Transverse colon (tissue), 4 donors: Measurements from ENCODE around the gene CDPF1. TPM values are rescaled to one million over a fixed set of nuclear protein-coding genes. Genes with fewer than 3 reads are reported as not detected.
"Not testable (repeated sequence)": the region's sequence is repeated elsewhere in the genome, so short reads cannot be mapped to it uniquely, and the experiment has no call there.

Source experiments
- DNase-seq: peaks from one replicate; pipeline ENCODE4 v3.0.0-alpha.2; 2019
- H3K27ac ChIP-seq, 4 donors: fragments of 200-600 bp; sonication (generic); 2 replicates each; pipeline ENCODE4 v1.5.1; 2016 to 2018; ENCODE audit warnings: inconsistent platforms in 4 of 4
- H3K27me3 ChIP-seq: fragments of 200-600 bp; sonication (generic); 2 replicates; pipeline ENCODE4 v1.5.1; 2017; ENCODE audit warnings: inconsistent platforms
- H3K36me3 ChIP-seq, 4 donors: fragments of 200-600 bp; sonication (generic); 2 replicates each; pipeline ENCODE4 v1.5.1; 2017 to 2019; ENCODE audit warnings: inconsistent platforms in 4 of 4
- H3K4me1 ChIP-seq, 4 donors: fragments of 200-600 bp; sonication (generic); 2 replicates each; pipeline ENCODE4 v1.5.1; 2017 to 2020; ENCODE audit warnings: inconsistent platforms in 4 of 4
- H3K4me3 ChIP-seq, 4 donors: fragments of 200-600 bp; sonication (generic); 1 replicate in 1 of 4; 2 replicates in 3 of 4; pipeline versions ENCODE4 v1.5.1 to v1.6.1; 2017 to 2019; ENCODE audit warnings: inconsistent platforms in 4 of 4
- H3K9me3 ChIP-seq, 2 donors: fragments of 200-600 bp; sonication (generic); 2 replicates each; pipeline ENCODE4 v1.5.1; 2017 to 2019; ENCODE audit warnings: inconsistent platforms in 2 of 2
- CTCF ChIP-seq, 5 experiments: fragments of 200-600 bp in 3 of 5; fragments of 450-650 bp in 2 of 5; sonication (generic) in 3 of 5; IDR thresholded peaks; 1 replicate in 2 of 5; 2 replicates in 3 of 5; pipeline ENCODE4 v1.5.1; 2016 to 2017; ENCODE audit warnings: antibody characterized with exemption in 5 of 5, inconsistent platforms in 3 of 5, mild to moderate bottlenecking in 2 of 5, moderate library complexity in 1 of 5
- EP300 ChIP-seq: sonication (generic); formaldehyde crosslinking; IDR thresholded peaks from one replicate; pipeline ENCODE4 v1.6.1; 2017; ENCODE audit warnings: antibody characterized with exemption, low read depth
- POLR2A ChIP-seq: fragments of 450-650 bp; IDR thresholded peaks from one replicate; pipeline ENCODE4 v1.6.1; 2016; ENCODE audit warnings: antibody characterized with exemption, mild to moderate bottlenecking, moderate library complexity
- POLR2AphosphoS5 ChIP-seq, 3 donors: sonication (generic); formaldehyde crosslinking; IDR thresholded peaks; one replicate each; pipeline ENCODE4 v1.6.1; 2016; ENCODE audit warnings: antibody characterized with exemption in 3 of 3
- WGBS, 2 donors: methylation state at CpG; one replicate each; pipeline ENCODE4 v1.1.5; 2018; ENCODE audit warnings: low coverage in 1 of 2; 5-methylcytosine and 5-hydroxymethylcytosine counted together
- in situ Hi-C, 4 donors: fragments of 200-750 bp; cut with MboI; loops; one replicate each; pipeline versions ENCODE4 v1.15.0 to v1.15.1; 2017; ENCODE audit warnings: low sequenced_read_pairs in 3 of 4, low pct_ligation_motif_present in 1 of 4, low pct_unique_long_range_greater_than_20kb in 1 of 4
- intact Hi-C: fragments of 100-400 bp; cut with DNase I; formaldehyde crosslinking; loops from one replicate; pipeline ENCODE4 v1.15.1; 2023; ENCODE audit warnings: low total_unique reads
- total RNA-seq, 4 donors: library from RNA; depleted of rRNA; stranded (reverse); fragments of >200 nt; gene quantifications; one replicate each; pipeline ENCODE4 v1.1.0, GENCODE V29; 2016

The CDPF1 gene
- total RNA-seq, 4 donors from 2014 or later = 8.2 to 11.9 (median 9.0) TPM; not detected in 1

- Histone ChIP-seq H3K9me3 (no peaks in the 10 kb centered on the region), H3K27ac (peak overlapping the region; percentile 73 to 87 (median 81)), H3K4me1 (peaks cover 11 to 44% (median 31%) of the 10 kb centered on the region in 4 donors), H3K36me3 (peaks cover 0 to 21% (median 7%) of the 10 kb centered on the region in 4 donors), H3K4me3 (no peak overlapping the region), H3K27me3 (no peaks in the 10 kb centered on the region)
- intact Hi-C loops = no loop called here
- DNase-seq = peak; percentile 43
- in situ Hi-C loops = no loop called here
- no peak for TF ChIP-seq EP300
- TF ChIP-seq POLR2AphosphoS5 (IDR thresholded peaks at IDR 0.05) = peak in 2 of 3 donors; percentile 64 to 78
- WGBS, 2 donors = 41 to 61% methylated on average over 9 to 12 of the region's 12 CpGs
Measured at GRCh38 chr22:46202897-46203600, 47.0 kb downstream of the CDPF1 start.

- Histone ChIP-seq H3K4me1 (peaks cover 24 to 57% (median 41%) of the 10 kb centered on the region in 4 donors), H3K36me3 (peaks cover 0 to 16% (median 6%) of the 10 kb centered on the region in 4 donors), H3K27me3 (no peaks in the 10 kb centered on the region), H3K9me3 (no peaks in the 10 kb centered on the region), H3K4me3 (no peak overlapping the region), H3K27ac (peak overlapping the region; percentile 73 to 87 (median 81))
- in situ Hi-C loops (no loop called here), intact Hi-C loops (no loop called here)
- peak; percentile 73 for DNase-seq
- whole genome bisulfite sequencing, 2 donors = 20 to 52% methylated on average over 2 to 17 of the region's 17 CpGs
- TF ChIP-seq POLR2AphosphoS5 (IDR thresholded peaks at IDR 0.05) (peak in 2 of 3 donors; percentile 34 to 63), EP300 (no peak), CTCF (IDR thresholded peaks at IDR 0.05) (no peak), POLR2A (peak; percentile 28)
Measured at GRCh38 chr22:46201059-46201757, 48.9 kb downstream of the CDPF1 start.

- DNase-seq, H3K27me3 ChIP-seq, in situ Hi-C loops, H3K4me3 ChIP-seq, intact Hi-C loops, H3K27ac ChIP-seq, H3K9me3 ChIP-seq: not testable (repeated sequence)
- peaks cover 25 to 65% (median 49%) of the 10 kb centered on the region in 4 donors for H3K4me1 ChIP-seq
- peaks cover 0 to 11% (median 6%) of the 10 kb centered on the region in 4 donors for H3K36me3 ChIP-seq
- WGBS, 2 donors = 94 to 96% methylated on average over 2 to 18 of the region's 18 CpGs
Measured at GRCh38 chr22:46198806-46199205, 51.3 kb downstream of the CDPF1 start.

- Histone ChIP-seq H3K9me3 (no peaks in the 10 kb centered on the region), H3K4me3 (no peak overlapping the region), H3K27me3 (no peaks in the 10 kb centered on the region), H3K27ac (no peak overlapping the region), H3K4me1 (peaks cover 25 to 65% (median 49%) of the 10 kb centered on the region in 4 donors), H3K36me3 (peaks cover 0 to 11% (median 6%) of the 10 kb centered on the region in 4 donors)
- no peak for DNase-seq
- TF ChIP-seq POLR2A (no peak), EP300 (no peak), POLR2AphosphoS5 (IDR thresholded peaks at IDR 0.05) (no peak), CTCF (IDR thresholded peaks at IDR 0.05) (no peak)
- in situ Hi-C loops = no loop called here
- intact Hi-C loops = no loop called here
- 92% methylated on average over 18 of the region's 18 CpGs for WGBS, 2 donors
Measured at GRCh38 chr22:46198274-46198673, 51.8 kb downstream of the CDPF1 start.

- peak overlapping the region; percentile 79 to 83 (median 80) for H3K27ac ChIP-seq
- no peaks in the 10 kb centered on the region for H3K9me3 ChIP-seq
- WGBS, 2 donors = 44 to 50% methylated on average over 3 to 7 of the region's 8 CpGs
- H3K4me3 ChIP-seq = no peak overlapping the region
- H3K36me3 ChIP-seq = peaks cover 0 to 11% (median 6%) of the 10 kb centered on the region in 4 donors
- H3K27me3 ChIP-seq = no peaks in the 10 kb centered on the region
- in situ Hi-C loops (no loop called here), intact Hi-C loops (no loop called here)
- TF ChIP-seq EP300 = no peak
- no peak for TF ChIP-seq POLR2A
- no peak for TF ChIP-seq CTCF (IDR thresholded peaks at IDR 0.05)
- no peak for TF ChIP-seq POLR2AphosphoS5 (IDR thresholded peaks at IDR 0.05)
- peak; percentile 66 for DNase-seq
- H3K4me1 ChIP-seq = peaks cover 20 to 65% (median 39%) of the 10 kb centered on the region in 4 donors
Measured at GRCh38 chr22:46196278-46196677, 53.8 kb downstream of the CDPF1 start.
